HEK293 (cell line): Measurements from ENCODE around the gene APOL4.

Experiments used
- CTCF ChIA-PET: fragments of 350-600 bp; formaldehyde crosslinking; extraction: SDS; loops from one replicate; lab custom pipeline; 2021; ENCODE audit warnings: antibody characterized with exemption; lab: Yijun Ruan, JAX
- POLR2A ChIA-PET: fragments of 300-600 bp; formaldehyde crosslinking; extraction: SDS; loops from one replicate; lab custom pipeline; 2020; ENCODE audit warnings: antibody characterized with exemption, inconsistent platforms; lab: Yijun Ruan, JAX
- H3K27ac ChIP-seq: fragments of 200-500 bp; sonication (Bioruptor generic); 2 replicates; pipeline ENCODE4 v1.5.1; 2014; ENCODE audit warnings: low read depth, low read length, control low read depth, inconsistent platforms; ENCODE audit errors: extremely low read depth
- H3K36me3 ChIP-seq, 2 experiments: fragments of 200-500 bp in 1 of 2; sonication (Bioruptor generic) in 1 of 2; 1 replicate in 1 of 2; 2 replicates in 1 of 2; pipeline ENCODE4 v1.5.1; 2014 to 2017; ENCODE audit warnings: inconsistent platforms in 2 of 2, low read length in 2 of 2; ENCODE audit not compliant: control insufficient read depth in 2 of 2, insufficient read depth in 1 of 2
- H3K4me1 ChIP-seq: fragments of 200-500 bp; sonication (Bioruptor generic); 2 replicates; pipeline ENCODE4 v1.5.1; 2014; ENCODE audit warnings: mild to moderate bottlenecking, low read length, inconsistent platforms; ENCODE audit not compliant: control insufficient read depth, insufficient read depth
- H3K4me3 ChIP-seq: 2 replicates; pipeline ENCODE4 v1.5.1; 2011; ENCODE audit warnings: low read depth, mild to moderate bottlenecking, control low read depth, low read length, moderate library complexity
- H3K9me3 ChIP-seq: fragments of 200-500 bp; sonication (Bioruptor generic); 2 replicates; pipeline ENCODE4 v1.5.1; 2014; ENCODE audit warnings: low read depth, low read length, inconsistent platforms; ENCODE audit not compliant: control insufficient read depth, insufficient read depth
- HIC1 ChIP-seq: fragments of 450-650 bp; formaldehyde crosslinking; IDR thresholded peaks from 2 replicates; pipeline ENCODE4 v1.5.1; 2016; ENCODE audit warnings: missing biosample characterization, missing genetic modification characterization
- KLF1 ChIP-seq: fragments of 450-650 bp; formaldehyde crosslinking; IDR thresholded peaks from 2 replicates; pipeline ENCODE4 v1.5.1; 2016; ENCODE audit warnings: missing biosample characterization, missing genetic modification characterization
- PBX3 ChIP-seq: sonication (generic); formaldehyde crosslinking; IDR thresholded peaks from 2 replicates; pipeline ENCODE4 v1.8.1; 2022; ENCODE audit warnings: mild to moderate bottlenecking, moderate library complexity, missing genetic modification reagents
- ZBTB10 ChIP-seq: fragments of 450-650 bp; formaldehyde crosslinking; IDR thresholded peaks from 2 replicates; pipeline ENCODE4 v1.5.1; 2016; ENCODE audit warnings: missing biosample characterization, missing genetic modification characterization
- ZNF18 ChIP-seq: fragments of 450-650 bp; formaldehyde crosslinking; IDR thresholded peaks from 2 replicates; pipeline ENCODE4 v1.5.1; 2016; ENCODE audit warnings: missing biosample characterization, missing genetic modification characterization
- ZNF23 ChIP-seq: fragments of 450-650 bp; formaldehyde crosslinking; IDR thresholded peaks from 2 replicates; pipeline ENCODE4 v1.5.1; 2016; ENCODE audit warnings: missing biosample characterization, missing genetic modification characterization, borderline replicate concordance
- ZNF324 ChIP-seq: fragments of 450-650 bp; formaldehyde crosslinking; IDR thresholded peaks from 2 replicates; pipeline ENCODE4 v1.5.1; 2016; ENCODE audit warnings: missing biosample characterization, missing genetic modification characterization
- ZNF391 ChIP-seq: fragments of 450-650 bp; formaldehyde crosslinking; IDR thresholded peaks from 2 replicates; pipeline ENCODE4 v1.5.1; 2016; ENCODE audit warnings: low read depth, missing biosample characterization, missing genetic modification characterization, borderline replicate concordance
- ZNF501 ChIP-seq: fragments of 450-650 bp; formaldehyde crosslinking; IDR thresholded peaks from 2 replicates; pipeline ENCODE4 v1.5.1; 2016; ENCODE audit warnings: missing biosample characterization, missing genetic modification characterization
- ZNF555 ChIP-seq: fragments of 450-650 bp; formaldehyde crosslinking; conservative IDR thresholded peaks from 2 replicates; pipeline ENCODE4 v1.5.1; 2017; ENCODE audit warnings: missing biosample characterization, mild to moderate bottlenecking, missing genetic modification characterization, inconsistent platforms
- ZNF626 ChIP-seq: fragments of 450-650 bp; sonication (Bioruptor Pico); formaldehyde crosslinking; IDR thresholded peaks from 2 replicates; pipeline ENCODE4 v1.5.1; 2018; ENCODE audit warnings: missing biosample characterization, missing genetic modification characterization, inconsistent platforms
- ZNF658 ChIP-seq: fragments of 450-650 bp; formaldehyde crosslinking; IDR thresholded peaks from 2 replicates; pipeline ENCODE4; 2016; ENCODE audit warnings: missing biosample characterization, missing genetic modification characterization
- ZNF704 ChIP-seq: fragments of 450-650 bp; formaldehyde crosslinking; IDR thresholded peaks from 2 replicates; pipeline ENCODE4 v1.5.1; 2016; ENCODE audit warnings: missing biosample characterization, missing genetic modification characterization

The APOL4 gene

GRCh38 chr22:36193171-36193570 lies 8.4 kb downstream of the APOL4 start (continued):
- TF ChIP-seq HIC1 (tag by site-specific recombination), result no peak
- TF ChIP-seq ZNF391 (tag by site-specific recombination), result no peak
- TF ChIP-seq ZNF324 (tag by site-specific recombination), result no peak
- TF ChIP-seq ZNF704 (tag by site-specific recombination), result no peak
- no peak for TF ChIP-seq PBX3 (CRISPR knock-in tag)
- TF ChIP-seq ZNF555 (tag by site-specific recombination), result no peak
- no peak for TF ChIP-seq ZNF501 (tag by site-specific recombination)
- no peak for TF ChIP-seq ZNF23 (tag by site-specific recombination)

GRCh38 chr22:36192542-36192941 lies 9.1 kb downstream of the APOL4 start:
- H3K27ac ChIP-seq, result no peak overlapping the region
- no peaks in the 10 kb centered on the region for H3K9me3 ChIP-seq
- no peaks in the 10 kb centered on the region for H3K36me3 ChIP-seq
- POLR2A ChIA-PET, result interaction anchor here (0.9 kb wide), 1 partner anchor 88 kb away, joined by 6 read pairs; no protein-coding TSS in a partner anchor
- no peak overlapping the region for H3K4me3 ChIP-seq
- TF ChIP-seq ZNF626 (tag by site-specific recombination) (no peak), ZBTB10 (no peak), ZNF658 (no peak), ZNF18 (tag by site-specific recombination) (no peak), KLF1 (tag by site-specific recombination) (no peak)
- H3K4me1 ChIP-seq, result no peaks in the 10 kb centered on the region
- CTCF ChIA-PET, result interaction anchor here (0.6 to 6.9 kb wide), 9 partner anchors 12 to 842 kb away, joined by 3 to 60 read pairs (median 4); partner anchors contain the start of gene APOL2
